Spleen (tissue), 7 donors: ENCODE results near the gene TIPARP.

Experiments used
- CTCF ChIP-seq, 11 experiments: fragments of 200-600 bp in 7 of 11; fragments of 450-650 bp in 4 of 11; sonication (generic) in 4 of 11; IDR thresholded peaks in 8 of 11; conservative IDR thresholded peaks in 3 of 11; 1 replicate in 7 of 11; 2 replicates in 4 of 11; pipeline versions ENCODE4 v1.4.0 to v1.8.0; 2016 to 2021; ENCODE audit warnings: antibody characterized with exemption in 11 of 11, inconsistent platforms in 4 of 11, mild to moderate bottlenecking in 1 of 11
- POLR2A ChIP-seq, 3 donors: fragments of 450-650 bp; IDR thresholded peaks; one replicate each; pipeline ENCODE4 v1.5.1; 2017; ENCODE audit warnings: antibody characterized with exemption in 3 of 3, mild to moderate bottlenecking in 1 of 3
- donor health status: DM: no; HTN: no; CAD: no; lungs with moderate emphysema.
- donor health status: DM: no; HTN: no; CAD: no.
- donor health status: DM: no; HTN: no; CAD: no.

DNA sequence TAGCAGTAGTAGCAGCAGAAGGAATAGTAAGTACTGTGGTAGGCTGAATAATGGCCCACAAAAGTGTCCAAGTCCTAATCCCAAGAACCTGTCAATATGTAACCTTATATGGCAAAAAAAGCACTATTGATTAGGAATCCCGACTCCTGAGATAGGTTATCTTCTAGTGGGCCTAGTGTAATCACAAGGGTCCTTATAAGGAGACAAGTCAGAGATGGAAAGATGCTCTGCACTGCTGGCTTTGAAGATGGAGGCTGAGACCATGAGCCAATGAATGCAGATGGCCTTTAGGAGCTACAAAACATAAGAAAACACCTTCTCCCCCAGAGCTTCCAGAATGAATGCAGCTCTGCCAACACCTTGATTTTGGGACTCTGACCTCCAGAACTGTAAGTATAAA lies 36.0 kb downstream of the TIPARP start:
- TF ChIP-seq CTCF (IDR thresholded peaks at IDR 0.05 in 8 of 11, conservative IDR thresholded peaks at IDR 0.05 in 3 of 11) (no peak), POLR2A (IDR thresholded peaks at IDR 0.05) (no peak)
